Upper lobe of right lung (tissue), 1 donor: Measurements from ENCODE around the gene CASK. TPM values are rescaled to one million over a fixed set of nuclear protein-coding genes. Genes with fewer than 3 reads are reported as not detected.

Experiments
- ATAC-seq: fragments of 200-7000 bp; cut with Tn5 transposase; one replicate; pipeline ENCODE4 v1.9.1; 2020; ENCODE audit warnings: mild to moderate bottlenecking, moderate library complexity
- DNase-seq: peaks from one replicate; pipeline ENCODE4 v3.0.0-alpha.2; 2020
- H3K27ac ChIP-seq: fragments of 200-600 bp; one replicate; pipeline ENCODE4 v1.8.0; 2022
- H3K27me3 ChIP-seq: fragments of 200-600 bp; one replicate; pipeline ENCODE4 v1.8.0; 2022; ENCODE audit warnings: mild to moderate bottlenecking
- H3K36me3 ChIP-seq: fragments of 200-600 bp; one replicate; pipeline ENCODE4 v1.8.0; 2022
- H3K4me1 ChIP-seq: fragments of 200-600 bp; one replicate; pipeline ENCODE4 v1.8.0; 2022
- H3K4me3 ChIP-seq: fragments of 200-600 bp; one replicate; pipeline ENCODE4 v1.8.0; 2022; ENCODE audit warnings: mild to moderate bottlenecking
- H3K9me3 ChIP-seq: fragments of 200-600 bp; one replicate; pipeline ENCODE4 v1.8.0; 2022
- intact Hi-C: fragments of 100-400 bp; cut with DNase I; formaldehyde crosslinking; loops from one replicate; pipeline ENCODE4 v1.11.0; 2022
- total RNA-seq: library from RNA; stranded (reverse); fragmentation: NEBNext Ultra II Directional; extraction: Animal tissue kit (Norgen Biotek cat#: 25700); gene quantifications from one replicate; pipeline ENCODE4 v1.2.1, GENCODE V29; 2021
- TF ChIP-seq, protein P1 (sequence below): fragments of 200-600 bp; IDR thresholded peaks from one replicate; pipeline ENCODE4 v1.8.0; 2022; ENCODE audit warnings: antibody characterized with exemption
- donor health status: DM: no; HTN: yes; CAD: no; lungs with severe emphysema.

CASK gene
- total RNA-seq, 1 donor from 2014 or later, result 60.4 TPM

DNA sequence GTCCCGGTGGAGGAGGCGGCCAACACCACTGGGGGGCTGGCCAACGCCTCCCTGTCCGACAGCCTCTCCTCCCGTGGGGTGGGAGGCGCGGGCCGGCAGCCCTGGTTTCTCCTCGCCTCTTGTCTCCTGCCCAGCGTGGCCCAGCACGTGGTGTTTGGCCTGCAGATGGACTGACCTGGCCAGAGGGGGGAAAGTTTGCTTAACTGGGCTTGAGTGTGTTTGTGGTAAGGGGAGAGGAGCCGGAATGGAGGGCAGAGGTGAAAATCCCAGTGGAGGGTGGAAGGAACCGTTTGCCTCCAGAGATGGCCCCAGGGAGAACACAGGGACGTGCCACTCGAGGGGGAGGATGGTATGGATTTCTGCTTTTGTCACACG, 448.6 kb downstream of the CASK start:
- H3K4me3 ChIP-seq, result no peak overlapping the region
- H3K4me1 ChIP-seq, result no peaks in the 10 kb centered on the region
- TF ChIP-seq, protein P1, sequence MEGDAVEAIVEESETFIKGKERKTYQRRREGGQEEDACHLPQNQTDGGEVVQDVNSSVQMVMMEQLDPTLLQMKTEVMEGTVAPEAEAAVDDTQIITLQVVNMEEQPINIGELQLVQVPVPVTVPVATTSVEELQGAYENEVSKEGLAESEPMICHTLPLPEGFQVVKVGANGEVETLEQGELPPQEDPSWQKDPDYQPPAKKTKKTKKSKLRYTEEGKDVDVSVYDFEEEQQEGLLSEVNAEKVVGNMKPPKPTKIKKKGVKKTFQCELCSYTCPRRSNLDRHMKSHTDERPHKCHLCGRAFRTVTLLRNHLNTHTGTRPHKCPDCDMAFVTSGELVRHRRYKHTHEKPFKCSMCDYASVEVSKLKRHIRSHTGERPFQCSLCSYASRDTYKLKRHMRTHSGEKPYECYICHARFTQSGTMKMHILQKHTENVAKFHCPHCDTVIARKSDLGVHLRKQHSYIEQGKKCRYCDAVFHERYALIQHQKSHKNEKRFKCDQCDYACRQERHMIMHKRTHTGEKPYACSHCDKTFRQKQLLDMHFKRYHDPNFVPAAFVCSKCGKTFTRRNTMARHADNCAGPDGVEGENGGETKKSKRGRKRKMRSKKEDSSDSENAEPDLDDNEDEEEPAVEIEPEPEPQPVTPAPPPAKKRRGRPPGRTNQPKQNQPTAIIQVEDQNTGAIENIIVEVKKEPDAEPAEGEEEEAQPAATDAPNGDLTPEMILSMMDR, result no peak
- DNase-seq, result no peak
- intact Hi-C loops, result no loop called here
- no peak for ATAC-seq
- H3K36me3 ChIP-seq, result no peaks in the 10 kb centered on the region
- H3K27me3 ChIP-seq, result no peaks in the 10 kb centered on the region
- H3K27ac ChIP-seq, result no peak overlapping the region
- no peaks in the 10 kb centered on the region for H3K9me3 ChIP-seq

DNA sequence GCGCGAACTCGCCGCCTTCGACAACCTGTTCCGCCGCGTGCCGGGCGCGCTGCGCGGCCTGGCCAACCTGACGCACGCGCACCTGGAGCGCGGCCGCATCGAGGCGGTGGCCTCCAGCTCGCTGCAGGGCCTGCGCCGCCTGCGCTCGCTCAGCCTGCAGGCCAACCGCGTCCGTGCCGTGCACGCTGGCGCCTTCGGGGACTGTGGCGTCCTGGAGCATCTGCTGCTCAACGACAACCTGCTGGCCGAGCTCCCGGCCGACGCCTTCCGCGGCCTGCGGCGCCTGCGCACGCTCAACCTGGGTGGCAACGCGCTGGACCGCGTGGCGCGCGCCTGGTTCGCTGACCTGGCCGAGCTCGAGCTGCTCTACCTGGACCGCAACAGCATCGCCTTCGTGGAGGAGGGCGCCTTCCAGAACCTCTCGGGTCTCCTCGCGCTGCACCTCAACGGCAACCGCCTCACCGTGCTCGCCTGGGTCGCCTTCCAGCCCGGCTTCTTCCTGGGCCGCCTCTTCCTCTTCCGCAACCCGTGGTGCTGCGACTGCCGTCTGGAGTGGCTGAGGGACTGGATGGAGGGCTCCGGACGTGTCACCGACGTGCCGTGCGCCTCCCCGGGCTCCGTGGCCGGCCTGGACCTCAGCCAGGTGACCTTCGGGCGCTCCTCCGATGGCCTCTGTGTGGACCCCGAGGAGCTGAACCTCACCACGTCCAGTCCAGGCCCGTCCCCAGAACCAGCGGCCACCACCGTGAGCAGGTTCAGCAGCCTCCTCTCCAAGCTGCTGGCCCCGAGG, 449.2 kb downstream of the CASK start:
- Histone ChIP-seq H3K4me3 (no peak overlapping the region), H3K27me3 (no peaks in the 10 kb centered on the region), H3K9me3 (no peaks in the 10 kb centered on the region), H3K36me3 (no peaks in the 10 kb centered on the region), H3K4me1 (no peaks in the 10 kb centered on the region), H3K27ac (no peak overlapping the region)
- TF ChIP-seq, protein P1, result no peak
- DNase-seq (no peak), ATAC-seq (no peak)
- intact Hi-C loops, result no loop called here

DNA sequence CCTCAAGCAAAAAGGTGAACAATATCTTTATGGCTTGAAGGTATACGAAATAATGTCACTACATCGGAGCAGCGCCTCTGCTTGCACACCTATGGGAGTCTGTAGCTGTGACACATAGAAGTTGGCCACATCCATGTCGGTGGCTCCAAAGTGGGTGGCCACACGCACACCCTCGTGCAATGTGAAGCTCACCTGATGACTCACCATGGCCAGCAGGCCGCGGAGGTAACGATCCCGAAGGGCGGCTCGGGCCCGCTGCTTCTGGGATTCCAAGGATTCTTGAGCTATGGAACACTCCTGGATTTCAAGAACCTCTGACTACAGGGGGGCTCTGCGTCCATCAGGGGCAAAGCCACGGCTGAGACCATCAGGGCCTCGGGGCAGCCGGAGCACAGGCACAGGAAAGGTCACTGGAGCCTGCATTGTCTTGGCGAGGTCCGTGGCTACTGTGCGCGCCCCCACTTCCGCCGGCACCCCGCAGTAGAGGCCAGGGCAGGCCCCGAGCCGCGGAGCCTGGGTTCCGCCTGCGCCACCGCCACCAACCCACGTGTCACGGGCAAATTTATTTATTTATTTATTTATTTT, 451.0 kb downstream of the CASK start:
- DNase-seq (no peak), ATAC-seq (no peak)
- H3K4me1 ChIP-seq, result no peaks in the 10 kb centered on the region
- intact Hi-C loops, result no loop called here
- no peaks in the 10 kb centered on the region for H3K27me3 ChIP-seq
- no peak overlapping the region for H3K27ac ChIP-seq
- H3K4me3 ChIP-seq, result no peak overlapping the region
- no peaks in the 10 kb centered on the region for H3K36me3 ChIP-seq
- TF ChIP-seq, protein P1, result no peak
- H3K9me3 ChIP-seq, result no peaks in the 10 kb centered on the region

DNA sequence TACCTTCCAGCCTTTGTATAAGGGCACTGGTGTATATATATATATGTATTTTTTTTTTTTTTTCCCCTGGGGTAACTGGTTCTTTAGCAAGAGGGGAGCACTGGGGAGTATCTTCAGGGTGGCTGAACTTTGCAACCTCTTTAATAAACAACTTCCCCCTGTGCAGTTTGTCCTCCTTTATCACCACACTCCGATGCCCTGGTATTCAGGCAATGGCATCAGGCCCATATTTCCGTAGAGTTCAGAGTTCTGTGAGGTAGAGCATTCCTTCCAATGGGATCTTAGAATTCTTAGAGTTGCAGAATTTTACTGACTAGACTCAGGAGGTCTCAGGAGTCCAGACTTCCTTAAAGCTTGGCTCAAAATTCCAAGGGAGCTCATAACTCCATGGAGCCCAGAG, 451.6 kb downstream of the CASK start:
- Histone ChIP-seq H3K27ac (no peak overlapping the region), H3K9me3 (no peaks in the 10 kb centered on the region), H3K27me3 (no peaks in the 10 kb centered on the region), H3K4me1 (no peaks in the 10 kb centered on the region), H3K4me3 (no peak overlapping the region), H3K36me3 (no peaks in the 10 kb centered on the region)
- intact Hi-C loops, result no loop called here
- no peak for ATAC-seq
- no peak for DNase-seq
- TF ChIP-seq, protein P1, result no peak

DNA sequence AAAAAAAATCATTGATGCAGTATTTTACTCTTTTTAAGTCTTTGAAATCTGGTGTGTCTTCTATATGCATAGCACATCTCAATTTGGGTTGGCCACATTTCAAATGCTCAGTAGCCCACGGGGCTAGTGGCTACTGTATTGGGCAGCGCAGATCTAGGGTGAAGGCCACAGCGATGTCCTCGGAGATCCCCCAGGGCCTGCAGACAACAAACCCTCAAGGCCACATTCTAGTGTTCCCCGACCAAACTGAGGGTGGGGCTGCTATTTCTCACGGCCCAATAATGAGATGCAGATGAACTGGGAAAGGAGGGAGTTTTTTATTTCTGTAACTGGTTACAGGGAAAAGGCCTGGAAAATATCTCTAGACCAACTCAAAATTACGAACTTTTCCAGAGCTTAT, 452.6 kb downstream of the CASK start:
- no peak overlapping the region for H3K4me3 ChIP-seq
- ATAC-seq, result no peak
- no peaks in the 10 kb centered on the region for H3K9me3 ChIP-seq
- TF ChIP-seq, protein P1, result no peak
- H3K27ac ChIP-seq, result no peak overlapping the region
- intact Hi-C loops, result no loop called here
- H3K4me1 ChIP-seq, result no peaks in the 10 kb centered on the region
- DNase-seq, result no peak
- H3K36me3 ChIP-seq, result no peaks in the 10 kb centered on the region
- H3K27me3 ChIP-seq, result no peaks in the 10 kb centered on the region
